Mesodermal cell (in vitro differentiated cells): Measurements from ENCODE around the gene NTF4.
A peak's percentile ranks its signal among the peaks of the same experiment; 100 is the strongest.

Experiments
- H3K27ac ChIP-seq: 2 replicates; pipeline ENCODE4 v1.7.0; 2013; ENCODE audit warnings: mild to moderate bottlenecking, low read depth, low read length, moderate library complexity; ENCODE audit not compliant: severe bottlenecking
- H3K36me3 ChIP-seq: 2 replicates; pipeline ENCODE4 v1.7.1; 2013; ENCODE audit warnings: mild to moderate bottlenecking, low read length, moderate library complexity; ENCODE audit not compliant: control insufficient read depth, insufficient read depth
- H3K4me1 ChIP-seq: one replicate; pipeline ENCODE4 v1.7.1; 2013; ENCODE audit warnings: mild to moderate bottlenecking, low read length; ENCODE audit not compliant: insufficient read depth, control insufficient read depth, poor library complexity, severe bottlenecking
- H3K4me3 ChIP-seq: 2 replicates; pipeline ENCODE4 v1.7.0; 2013; ENCODE audit warnings: low read length, control low read depth, mild to moderate bottlenecking; ENCODE audit not compliant: insufficient read depth, poor library complexity, severe bottlenecking; ENCODE audit errors: extremely low read depth
- H3K9me3 ChIP-seq: 2 replicates; pipeline ENCODE4 v1.7.1; 2013; ENCODE audit warnings: mild to moderate bottlenecking, low read length, moderate library complexity; ENCODE audit not compliant: control insufficient read depth
- WGBS, 2 experiments: methylation state at CpG; one replicate each; pipeline ENCODE4 v1.1.5; 2013; ENCODE audit warnings: missing lambda C conversion rate in 2 of 2; ENCODE audit not compliant: insufficient coverage in 2 of 2; 5-methylcytosine and 5-hydroxymethylcytosine counted together

The NTF4 gene

DNA sequence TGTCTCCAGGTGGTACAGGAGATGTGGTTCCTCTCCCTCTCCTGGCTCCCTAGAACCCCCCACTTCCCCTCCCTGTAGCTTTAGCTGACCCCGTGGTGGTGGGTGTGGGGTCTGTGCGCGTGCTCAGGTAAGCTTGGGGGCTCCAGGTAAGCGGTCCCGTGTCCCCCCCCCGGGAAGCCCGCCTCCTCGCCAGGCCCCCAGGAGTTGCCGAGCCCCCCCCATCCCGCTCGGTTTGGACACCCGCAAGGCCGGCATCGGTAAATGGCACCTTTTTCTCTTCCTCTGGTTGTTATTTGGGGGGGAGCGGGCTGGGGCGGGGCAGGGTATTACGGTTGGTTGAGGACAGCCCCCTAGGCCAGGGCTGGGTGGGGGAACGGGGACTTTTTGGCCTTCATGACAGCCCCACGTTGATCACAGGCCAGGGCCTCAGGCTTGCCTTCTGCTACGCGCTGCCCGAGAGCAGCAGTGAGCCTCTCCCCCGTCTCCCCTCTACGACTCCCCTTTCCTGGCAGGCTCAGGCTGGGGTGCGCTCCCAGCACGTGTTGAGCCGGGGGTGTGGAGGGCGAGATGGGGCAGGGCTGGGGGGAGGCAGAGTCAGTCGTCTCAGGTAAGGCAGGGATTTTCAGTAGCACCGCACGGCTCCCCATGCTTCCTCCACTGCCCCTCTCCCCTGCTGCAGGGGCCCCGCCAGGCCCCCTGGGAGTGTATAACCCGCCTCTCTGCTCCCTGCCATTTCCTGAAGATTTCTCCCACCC, 38.9 kb upstream of the NTF4 start:
- Histone ChIP-seq H3K27ac (peak overlapping the region; percentile 23), H3K9me3 (no peaks in the 10 kb centered on the region), H3K36me3 (peaks cover 95% of the 10 kb centered on the region), H3K4me1 (peaks cover 24% of the 10 kb centered on the region), H3K4me3 (no peak overlapping the region)
- 96 to 97% methylated on average over 11 to 19 of the region's 33 CpGs for WGBS, 2 experiments

DNA sequence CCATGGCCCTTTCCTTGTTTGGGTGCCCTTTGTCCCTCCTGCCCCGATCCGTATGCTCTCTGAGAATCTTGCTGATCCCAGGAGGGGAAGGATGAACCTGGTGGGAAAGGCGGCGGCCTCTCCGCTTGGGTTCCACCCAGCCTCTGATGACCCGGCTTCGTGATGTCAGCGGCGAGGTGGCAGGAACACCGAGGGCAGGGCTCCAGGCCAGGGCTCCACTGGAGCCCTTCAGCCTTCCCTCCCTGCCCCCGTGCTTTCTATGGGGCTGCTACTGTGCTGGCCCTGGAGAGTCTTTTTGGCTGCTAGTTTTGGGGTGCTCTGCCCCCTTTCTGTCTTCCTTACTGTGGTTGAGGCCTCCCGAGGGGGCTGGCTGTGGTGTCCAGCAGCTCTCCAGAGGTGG, 37.7 kb upstream of the NTF4 start:
- peaks cover 17% of the 10 kb centered on the region for H3K4me1 ChIP-seq
- H3K36me3 ChIP-seq, result peaks cover 93% of the 10 kb centered on the region
- no peak overlapping the region for H3K4me3 ChIP-seq
- no peaks in the 10 kb centered on the region for H3K9me3 ChIP-seq
- H3K27ac ChIP-seq, result peak overlapping the region; percentile 23
- WGBS, 2 experiments, result 97 to 100% methylated on average over 4 to 10 of the region's 12 CpGs

DNA sequence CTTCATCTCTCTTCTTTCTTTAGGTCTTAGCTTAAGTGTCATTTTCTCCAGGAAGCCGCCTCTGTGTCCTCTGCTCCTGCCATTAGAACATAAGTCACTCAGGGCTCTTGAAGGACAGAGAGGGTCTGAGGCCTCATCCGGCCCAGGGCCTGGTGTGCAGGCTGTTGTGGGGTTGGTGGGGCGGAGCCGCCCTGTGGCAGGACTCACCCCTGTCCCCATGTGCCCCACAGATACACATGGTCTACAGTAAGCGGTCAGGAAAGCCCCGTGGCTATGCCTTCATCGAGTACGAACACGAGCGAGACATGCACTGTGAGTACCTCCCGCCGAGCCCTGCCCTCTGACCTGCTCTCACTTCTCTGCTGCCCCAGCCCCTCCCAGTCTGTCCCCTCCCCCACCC, 36.5 kb upstream of the NTF4 start:
- Histone ChIP-seq H3K4me3 (no peak overlapping the region), H3K36me3 (peaks cover 84% of the 10 kb centered on the region), H3K9me3 (no peaks in the 10 kb centered on the region), H3K4me1 (peaks cover 10% of the 10 kb centered on the region), H3K27ac (no peak overlapping the region)
- 82 to 90% methylated on average over 7 to 9 of the region's 12 CpGs for WGBS, 2 experiments

DNA sequence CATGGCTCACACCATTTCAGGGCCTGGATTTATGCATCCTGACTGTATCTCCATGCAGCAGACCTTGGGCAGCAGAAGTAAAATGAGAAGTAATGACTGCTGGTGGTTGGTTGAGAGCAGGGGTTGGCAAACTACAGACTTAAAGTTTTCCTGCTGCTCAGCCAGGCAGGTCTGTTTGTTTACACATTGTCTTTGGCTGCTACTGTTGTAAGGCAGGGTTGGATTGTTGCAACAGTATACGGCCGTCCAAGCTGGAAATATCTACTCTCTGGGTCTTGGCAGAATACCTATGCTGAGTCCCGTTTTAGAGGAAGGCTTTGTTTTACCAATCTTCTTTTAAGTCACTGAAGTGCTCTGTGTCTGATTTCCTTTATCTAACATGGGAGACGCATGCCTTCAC, 34.2 kb upstream of the NTF4 start:
- peaks cover 84% of the 10 kb centered on the region for H3K36me3 ChIP-seq
- H3K4me3 ChIP-seq, result no peak overlapping the region
- 94 to 100% methylated on average over 2 to 4 of the region's 4 CpGs for WGBS, 2 experiments
- no peaks in the 10 kb centered on the region for H3K9me3 ChIP-seq
- H3K27ac ChIP-seq, result no peak overlapping the region
- peaks cover 16% of the 10 kb centered on the region for H3K4me1 ChIP-seq

DNA sequence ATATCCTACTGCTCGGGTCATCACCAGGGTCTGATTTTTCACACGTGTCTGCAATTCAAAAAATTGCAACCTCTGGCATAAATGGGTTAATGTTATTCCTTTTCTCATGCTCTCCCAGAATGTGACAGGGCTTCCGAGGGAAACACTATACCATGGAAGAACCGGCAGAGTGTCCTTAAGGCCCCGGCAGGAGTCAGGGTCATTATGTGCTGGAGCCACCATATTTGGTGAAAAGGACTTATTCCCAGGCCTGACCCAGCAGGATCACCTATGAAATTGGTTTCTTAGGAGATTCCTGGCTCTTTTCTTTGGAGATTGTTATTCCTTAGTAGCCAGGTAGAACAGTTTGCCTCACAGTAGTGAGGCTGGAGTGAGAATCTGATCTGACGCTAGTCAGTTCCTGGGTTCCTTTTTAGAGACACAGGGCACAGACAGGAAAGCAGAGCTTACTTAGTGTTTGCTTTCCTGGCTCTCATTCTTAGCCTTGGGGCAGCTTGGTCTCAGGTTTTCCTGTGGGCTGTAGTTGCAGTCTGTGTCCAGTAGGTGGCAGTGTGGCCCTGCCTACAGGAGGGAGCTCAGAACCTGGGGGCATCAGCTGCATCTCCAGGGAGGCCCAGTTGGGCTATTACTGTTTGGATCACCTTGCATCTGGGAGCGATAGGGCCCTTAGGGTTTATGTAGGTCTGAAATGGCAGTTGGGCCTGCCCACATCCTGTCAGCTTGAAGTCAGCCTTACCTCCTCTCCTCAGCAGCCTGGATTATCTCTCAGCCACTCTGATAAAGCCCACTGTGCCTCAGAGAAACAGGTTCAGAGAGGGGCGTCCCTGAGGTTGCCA, 33.1 kb upstream of the NTF4 start:
- Histone ChIP-seq H3K4me3 (no peak overlapping the region), H3K27ac (peak overlapping the region; percentile 33), H3K9me3 (no peaks in the 10 kb centered on the region), H3K36me3 (peaks cover 84% of the 10 kb centered on the region), H3K4me1 (peaks cover 16% of the 10 kb centered on the region)
- 53 to 64% methylated on average over 5 to 7 of the region's 8 CpGs for WGBS, 2 experiments

DNA sequence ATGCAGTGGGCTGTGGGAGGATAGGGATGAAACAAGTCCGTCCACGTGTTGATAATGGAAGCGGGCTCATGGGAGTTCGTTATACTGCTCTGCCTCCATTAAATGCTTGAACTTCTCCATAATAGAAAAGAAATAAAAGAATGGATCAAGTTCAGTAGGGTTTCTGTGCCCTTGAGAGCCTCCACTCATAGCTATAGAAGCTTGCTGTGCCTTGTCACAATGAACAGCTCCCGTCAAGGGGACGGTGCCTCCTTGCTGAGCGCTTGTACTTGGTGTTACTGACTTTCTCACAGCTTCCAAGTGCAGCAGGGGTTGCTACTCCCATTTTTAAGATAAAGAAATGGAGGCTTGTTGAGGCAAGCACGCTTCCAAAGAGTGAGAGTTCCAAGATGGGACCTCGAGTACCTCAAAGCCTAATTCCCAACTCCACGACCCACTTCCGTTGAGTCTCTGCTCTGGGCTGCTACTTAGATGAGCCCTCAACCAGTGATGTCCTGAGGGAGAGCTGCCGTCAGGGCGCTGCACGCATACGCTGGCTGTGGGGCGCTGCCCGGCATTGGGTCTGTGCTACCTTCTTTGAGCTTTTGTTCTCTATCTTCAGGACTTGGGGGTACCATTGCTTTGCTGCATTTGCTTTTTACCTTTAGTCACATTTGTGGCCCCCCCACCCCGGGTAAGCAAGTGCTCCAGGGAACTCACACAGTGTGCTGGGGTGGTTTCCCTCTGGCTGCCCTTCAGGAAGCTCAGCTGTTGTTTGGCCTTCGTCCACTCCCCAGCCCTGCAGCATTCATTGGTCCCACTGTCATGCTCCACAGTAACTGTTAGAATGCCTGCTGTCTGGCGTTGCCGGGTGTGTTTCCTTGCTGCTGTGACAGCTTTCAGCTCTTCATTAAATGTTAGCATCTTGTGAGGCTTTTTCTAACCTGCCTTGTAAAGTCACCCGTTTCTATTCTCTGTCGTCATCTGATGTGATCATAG, 30.2 kb upstream of the NTF4 start:
- Histone ChIP-seq H3K9me3 (no peaks in the 10 kb centered on the region), H3K4me1 (peaks cover 11% of the 10 kb centered on the region), H3K4me3 (no peak overlapping the region), H3K27ac (peak overlapping the region; percentile 10), H3K36me3 (peaks cover 88% of the 10 kb centered on the region)
- 94 to 95% methylated on average over 16 to 22 of the region's 23 CpGs for WGBS, 2 experiments

DNA sequence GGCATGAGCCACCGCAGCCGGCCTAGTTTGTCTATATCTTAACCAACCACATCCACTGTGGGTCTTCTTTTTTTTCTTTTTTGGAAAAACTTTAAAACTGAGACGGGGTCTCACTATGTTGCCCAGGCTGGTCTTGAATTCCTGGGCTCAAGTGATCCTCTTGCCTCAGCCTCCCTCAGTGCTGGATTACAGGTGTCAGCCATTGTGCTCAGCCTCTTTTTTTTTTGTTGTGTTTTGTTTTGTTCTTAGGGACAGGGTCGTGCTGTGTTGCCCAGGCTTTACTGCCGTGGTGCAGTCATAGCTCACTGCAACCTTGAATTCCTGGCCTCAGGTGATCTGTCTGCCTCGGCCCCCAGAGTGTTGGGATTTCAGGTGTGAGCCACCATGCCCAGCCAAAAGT, 28.1 kb upstream of the NTF4 start:
- Histone ChIP-seq H3K27ac (no peak overlapping the region), H3K36me3 (peaks cover 87% of the 10 kb centered on the region), H3K9me3 (no peaks in the 10 kb centered on the region), H3K4me3 (no peak overlapping the region), H3K4me1 (peaks cover 12% of the 10 kb centered on the region)
- WGBS, 2 experiments, result 92 to 99% methylated on average over 6 of the region's 6 CpGs

DNA sequence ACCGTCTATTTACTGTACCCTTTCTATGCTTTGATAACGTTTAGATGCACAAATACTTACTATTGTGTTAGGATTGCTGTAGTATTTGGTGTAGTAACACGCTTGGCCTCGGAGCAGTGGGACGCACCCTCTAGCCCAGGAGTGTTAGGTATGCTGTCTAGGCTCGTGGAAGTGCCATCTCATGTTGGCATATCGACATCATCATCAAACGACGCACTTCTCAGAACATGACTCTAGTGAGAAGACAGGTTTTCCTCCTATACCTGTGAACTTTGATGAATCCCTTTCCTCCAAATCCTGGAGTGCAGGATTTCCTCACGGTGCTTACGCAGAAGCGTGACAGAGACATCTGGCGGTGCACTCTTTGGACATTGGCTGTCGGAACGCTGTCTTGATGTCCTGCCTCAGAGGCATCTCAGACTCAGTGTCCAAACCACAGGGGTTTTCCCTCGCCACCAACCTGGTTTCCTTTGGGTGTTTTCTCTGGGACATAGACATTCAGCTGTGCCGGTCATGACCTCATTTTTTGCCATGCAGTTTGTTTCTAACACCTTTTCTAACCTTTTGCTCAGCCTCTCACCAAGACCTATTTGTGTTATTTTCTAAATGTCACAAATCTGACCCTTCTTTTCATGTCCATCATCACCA, 26.9 kb upstream of the NTF4 start:
- Histone ChIP-seq H3K4me1 (peaks cover 12% of the 10 kb centered on the region), H3K4me3 (no peak overlapping the region), H3K36me3 (peaks cover 93% of the 10 kb centered on the region), H3K27ac (no peak overlapping the region), H3K9me3 (no peaks in the 10 kb centered on the region)
- WGBS, 2 experiments, result 98% methylated on average over 14 to 16 of the region's 17 CpGs

DNA sequence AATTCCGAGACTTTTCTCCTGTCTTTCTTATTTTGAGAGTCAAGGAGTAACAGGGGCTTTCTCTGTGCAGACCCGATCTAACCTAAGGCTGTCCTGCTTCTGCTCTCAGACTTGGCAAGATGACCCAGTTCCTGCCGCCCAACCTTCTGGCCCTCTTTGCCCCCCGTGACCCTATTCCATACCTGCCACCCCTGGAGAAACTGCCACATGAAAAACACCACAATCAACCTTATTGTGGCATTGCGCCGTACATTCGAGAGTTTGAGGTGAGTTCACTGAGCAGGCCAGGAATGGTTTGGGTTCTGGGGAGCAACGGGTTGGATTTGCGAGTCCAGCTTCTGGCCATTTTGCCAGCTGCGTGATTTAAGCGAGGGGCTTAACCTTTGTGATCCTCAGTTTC, 21.7 kb upstream of the NTF4 start:
- Histone ChIP-seq H3K27ac (no peak overlapping the region), H3K4me3 (peak overlapping the region; percentile 87), H3K4me1 (peaks cover 7% of the 10 kb centered on the region), H3K9me3 (no peaks in the 10 kb centered on the region), H3K36me3 (peaks cover 48% of the 10 kb centered on the region)
- WGBS, 2 experiments, result 51 to 67% methylated on average over 9 to 11 of the region's 11 CpGs

DNA sequence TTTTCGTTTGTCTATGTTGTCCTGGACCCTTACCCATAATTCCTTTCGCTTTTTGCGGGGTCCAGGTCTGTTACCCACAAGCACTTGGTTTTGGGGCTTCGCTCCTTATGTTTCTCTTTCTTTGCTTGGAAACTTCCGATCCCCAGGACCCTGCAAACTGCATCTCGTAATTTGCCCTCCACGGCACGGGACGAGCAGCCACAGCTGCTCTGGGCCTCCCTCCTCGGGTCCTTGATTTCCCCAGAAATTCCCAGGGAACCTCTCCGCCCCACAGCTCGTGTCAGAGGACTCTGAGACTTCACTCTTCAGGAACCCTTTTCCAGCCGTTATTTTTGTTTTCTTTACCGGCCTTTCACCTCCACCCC, 21.2 kb upstream of the NTF4 start:
- peaks cover 7% of the 10 kb centered on the region for H3K4me1 ChIP-seq
- H3K27ac ChIP-seq, result peak overlapping the region; percentile 82
- peaks cover 44% of the 10 kb centered on the region for H3K36me3 ChIP-seq
- 1 to 4% methylated on average over 12 to 14 of the region's 14 CpGs for WGBS, 2 experiments
- peak overlapping the region; percentile 87 for H3K4me3 ChIP-seq
- H3K9me3 ChIP-seq, result no peaks in the 10 kb centered on the region
